Retina (tissue), 1 donor: ENCODE data around the gene IL27RA.
"Not testable (repeated sequence)": the region's sequence is repeated elsewhere in the genome, so short reads cannot be mapped to it uniquely, and the experiment has no call there.

ENCODE experiments used
- DNase-seq: peaks from one replicate; pipeline ENCODE4 v3.0.0-alpha.2; 2016

The IL27RA gene

DNA sequence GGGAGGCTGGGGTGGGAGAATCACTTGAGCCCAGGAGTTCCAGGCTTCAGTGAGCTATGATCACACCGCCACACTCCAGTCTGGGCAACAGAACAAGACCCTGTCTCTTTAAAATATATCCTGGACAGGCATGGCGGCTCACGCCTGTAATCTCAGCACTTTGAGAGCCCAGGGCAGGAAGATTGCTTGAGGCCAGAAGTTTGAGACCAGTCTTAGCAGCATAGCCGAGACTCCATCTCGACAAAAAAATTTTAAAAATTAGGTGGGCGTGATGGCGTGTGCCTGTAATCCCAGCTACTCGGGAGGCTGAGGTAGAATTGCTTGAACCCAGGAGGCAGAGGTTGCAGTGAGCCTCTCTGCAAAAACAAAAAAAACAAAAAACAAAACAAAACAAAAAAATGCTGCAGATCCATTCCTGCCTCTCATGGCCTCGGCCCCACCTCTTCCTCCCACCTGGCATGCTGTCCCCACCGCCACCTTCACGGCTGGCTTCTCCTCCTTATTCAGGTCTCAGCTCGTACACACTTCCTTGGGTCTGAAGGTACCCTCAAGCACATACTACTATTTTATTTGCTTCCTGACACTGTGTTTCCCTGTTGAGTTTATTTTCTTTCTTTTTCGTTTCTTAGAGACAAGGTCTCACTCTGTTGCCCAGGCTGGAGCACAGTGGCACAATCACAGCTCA is 30.7 kb upstream of the IL27RA start:
- DNase-seq, result no peak

GRCh38 chr19:14002571-14003250 is 28.9 kb upstream of the IL27RA start:
- DNase-seq, result no peak

DNA sequence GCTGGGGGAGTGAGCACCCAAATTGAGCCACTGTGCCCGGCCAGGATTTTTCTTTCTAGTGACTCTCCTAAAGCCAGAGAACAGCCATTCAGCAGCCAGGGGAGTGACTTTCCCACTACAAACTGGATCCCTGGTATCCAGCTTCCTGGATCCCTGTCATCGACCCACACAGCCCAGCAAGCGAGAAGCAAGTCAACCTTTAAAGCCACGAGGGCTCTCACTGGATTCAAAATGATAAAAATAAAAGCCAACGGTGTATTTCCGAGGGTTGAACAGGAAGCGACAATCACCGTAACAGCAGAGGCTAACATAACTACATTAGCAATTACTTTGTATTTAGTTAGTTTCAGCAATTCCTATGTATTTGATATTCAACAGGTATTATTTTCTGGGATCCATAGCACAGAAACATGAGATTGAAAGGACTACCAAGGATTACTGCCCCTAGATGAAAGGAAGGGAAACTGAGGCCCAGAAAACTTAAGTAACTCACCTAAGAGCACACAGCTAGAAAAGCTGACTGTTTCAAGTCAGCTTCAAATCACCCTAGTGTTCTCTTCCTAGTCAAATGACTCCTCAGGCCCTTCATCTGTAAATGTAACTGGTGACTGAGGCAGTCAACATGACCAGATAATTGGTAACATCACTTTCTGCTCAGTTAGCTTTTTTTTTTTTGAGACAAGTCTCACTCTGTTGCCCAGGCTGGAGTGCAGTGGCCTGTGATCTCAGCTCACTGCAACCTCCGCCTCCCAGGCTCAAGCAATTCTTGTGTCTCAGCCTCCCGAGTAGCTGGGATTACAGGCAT is 28.1 kb upstream of the IL27RA start:
- DNase-seq, result no peak

GRCh38 chr19:14004619-14005348 is 26.8 kb upstream of the IL27RA start:
- DNase-seq, result no peak

DNA sequence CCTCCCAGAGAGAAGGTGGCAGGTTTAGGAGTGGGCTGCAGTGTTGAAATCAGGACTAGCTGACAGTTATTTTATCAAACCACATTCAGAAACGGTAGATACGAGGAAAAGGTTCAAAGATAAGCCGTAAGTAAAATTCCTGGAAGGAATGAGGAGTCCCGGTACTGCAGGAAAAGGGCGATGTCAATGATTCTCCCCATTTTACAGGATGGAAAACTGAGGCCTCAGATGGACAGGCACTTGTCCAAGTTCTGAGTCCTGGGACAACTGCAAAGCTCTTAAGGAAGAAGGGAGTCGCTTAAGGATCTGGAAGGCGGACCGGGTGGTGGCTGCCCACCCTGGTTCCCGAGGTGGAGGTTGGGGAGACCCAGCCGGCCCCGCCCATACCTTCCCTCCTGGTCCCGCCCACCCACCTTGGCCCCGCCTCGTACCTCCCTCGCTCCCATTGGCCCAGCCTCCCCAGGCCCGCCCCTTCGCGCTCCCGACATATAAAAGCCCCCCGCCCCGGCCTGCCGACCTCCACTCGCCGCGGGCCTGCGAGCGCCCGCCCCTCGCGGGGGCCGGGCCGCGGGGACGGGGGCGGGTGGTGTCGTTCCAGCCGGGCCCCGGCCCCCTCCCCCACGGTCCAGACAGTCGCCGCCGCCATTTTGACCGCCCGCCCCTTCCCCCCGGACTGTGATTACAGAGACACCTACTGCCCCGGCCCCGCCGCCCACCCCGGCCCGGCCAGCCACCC is 26.0 kb upstream of the IL27RA start:
- DNase-seq, result peak; percentile 73

- peak; percentile 99 for DNase-seq
Measured at GRCh38 chr19:14006085-14006765, 25.3 kb upstream of the IL27RA start, which contains the start of gene RFX1. TSS of gene RFX1 (minus strand) at chr19:14006320. CDS start at chr19:13993843, 12,477 bp downstream.

GRCh38 chr19:14006766-14007562 is 24.6 kb upstream of the IL27RA start:
- DNase-seq, result no peak

DNA sequence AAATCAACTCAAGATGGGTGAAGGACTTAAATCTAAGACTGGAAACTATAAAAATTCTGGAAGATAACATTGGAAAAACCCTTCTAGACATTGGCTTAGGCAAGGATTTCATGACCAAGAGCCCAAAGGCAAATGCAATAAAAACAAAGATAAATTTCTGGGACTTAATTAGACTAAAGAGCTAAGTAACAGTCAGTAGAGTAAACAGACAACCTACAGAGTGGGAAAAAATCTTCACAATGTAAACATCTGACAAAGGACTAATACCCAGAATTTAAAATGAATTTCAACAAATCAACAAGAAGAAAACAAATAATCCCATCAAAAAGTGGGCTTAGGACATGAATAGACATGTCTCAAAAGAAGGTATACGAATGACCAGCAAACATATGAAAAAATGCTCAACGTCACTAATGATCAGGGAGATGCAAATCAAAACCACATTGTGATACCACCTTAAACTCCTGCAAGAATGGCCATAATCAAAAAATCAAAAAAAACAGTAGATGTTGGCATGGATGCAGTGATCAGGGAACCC is 19.1 kb upstream of the IL27RA start:
- no peak for DNase-seq

DNA sequence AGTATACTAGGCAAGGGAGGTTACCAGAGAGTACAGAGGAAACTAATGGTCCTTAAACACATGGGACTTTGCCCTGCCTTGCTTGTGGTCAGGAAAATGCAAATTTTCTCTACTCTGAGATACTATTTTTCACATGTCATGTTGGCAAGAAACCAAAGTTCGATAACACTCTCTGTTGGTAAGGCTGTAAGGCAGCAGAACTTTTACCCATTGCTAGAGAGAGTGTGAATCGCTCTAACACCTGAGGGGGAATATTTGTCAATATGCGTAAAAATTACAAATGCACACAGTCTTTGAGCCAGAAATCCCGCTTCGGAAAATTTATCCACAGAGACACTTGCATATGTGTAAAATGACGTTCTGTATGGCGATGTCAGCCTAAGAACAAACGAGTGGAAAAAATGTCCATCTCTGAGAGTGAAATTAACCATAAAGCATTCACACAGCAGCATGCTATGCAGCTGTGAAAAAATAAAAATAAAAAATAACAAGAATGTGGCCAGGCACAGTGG is 16.0 kb upstream of the IL27RA start:
- DNase-seq, result no peak

DNA sequence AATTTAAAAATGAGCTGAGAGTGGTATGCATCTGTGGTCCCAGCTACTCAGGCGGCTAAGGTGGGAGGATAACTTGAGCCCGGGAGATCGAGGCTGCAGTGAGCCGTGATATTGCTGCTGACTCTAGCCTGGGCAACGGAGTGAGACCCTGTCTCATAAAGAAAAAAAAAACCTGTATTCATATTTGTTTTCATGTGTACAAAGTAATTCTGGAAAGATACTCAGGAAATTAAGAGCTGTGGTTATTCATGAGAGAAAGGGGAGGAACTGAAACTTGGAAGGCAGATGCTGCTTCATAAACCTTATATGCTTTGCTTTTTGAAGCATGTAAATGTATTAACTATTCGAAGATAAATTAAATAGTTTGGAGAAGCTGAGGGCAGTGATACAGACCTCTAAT is 12.5 kb upstream of the IL27RA start:
- DNase-seq, result no peak

DNA sequence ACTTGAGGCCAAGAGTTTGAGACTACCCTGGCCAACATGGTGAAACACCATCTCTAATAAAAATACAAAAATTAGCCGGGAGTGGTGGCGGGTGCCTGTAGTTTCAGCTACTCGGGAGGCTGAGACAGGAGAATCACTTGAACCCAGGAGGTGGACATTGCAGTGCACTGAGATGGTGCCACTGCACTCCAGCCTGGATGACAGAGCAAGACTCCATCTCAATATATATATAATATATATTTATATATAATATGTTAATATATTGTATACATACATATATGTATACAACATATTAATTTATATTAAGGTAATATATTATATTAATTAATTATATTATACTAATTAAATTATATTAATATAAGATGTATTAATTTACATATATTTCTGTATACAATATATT is 11.8 kb upstream of the IL27RA start:
- not testable (repeated sequence) for DNase-seq

DNA sequence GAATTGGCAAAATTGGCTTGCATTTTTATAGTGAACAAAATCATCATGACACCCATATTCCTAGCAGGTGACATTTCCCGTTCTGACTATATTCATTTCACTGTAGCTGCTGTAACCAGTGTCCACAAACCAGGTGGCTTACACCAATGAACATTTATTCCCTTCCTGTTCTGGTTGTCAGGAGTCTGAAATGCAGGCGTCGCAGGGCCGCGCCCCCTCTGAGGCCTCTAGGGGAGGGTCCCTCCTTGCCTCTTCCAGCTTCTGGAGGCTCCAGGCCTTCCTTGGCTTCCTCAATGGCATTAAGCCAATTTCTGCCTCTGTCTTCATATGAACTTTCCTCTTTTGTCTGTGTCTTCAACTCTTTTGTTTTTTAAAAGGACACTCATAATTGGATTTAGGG is 10.1 kb upstream of the IL27RA start:
- no peak for DNase-seq

DNA sequence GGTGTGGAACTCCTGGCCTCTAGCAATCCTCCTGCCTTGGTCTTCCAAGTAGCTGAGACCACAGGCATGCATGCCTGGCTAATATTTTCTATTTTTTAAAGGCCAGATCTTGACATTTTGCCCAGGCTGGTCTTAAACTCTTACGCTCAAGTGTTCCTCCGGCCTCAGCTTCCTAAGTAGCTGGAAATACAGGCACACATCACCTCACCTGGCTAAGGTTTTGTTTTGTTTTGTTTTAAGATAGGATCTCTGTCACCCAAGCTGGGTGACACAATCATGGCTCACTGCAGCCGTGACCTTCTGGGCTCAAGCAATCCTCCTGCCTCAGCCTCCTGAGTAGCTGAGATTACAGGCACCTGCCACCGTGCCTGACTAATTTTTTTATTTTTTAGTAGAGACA is 9.1 kb upstream of the IL27RA start:
- DNase-seq, result no peak

DNA sequence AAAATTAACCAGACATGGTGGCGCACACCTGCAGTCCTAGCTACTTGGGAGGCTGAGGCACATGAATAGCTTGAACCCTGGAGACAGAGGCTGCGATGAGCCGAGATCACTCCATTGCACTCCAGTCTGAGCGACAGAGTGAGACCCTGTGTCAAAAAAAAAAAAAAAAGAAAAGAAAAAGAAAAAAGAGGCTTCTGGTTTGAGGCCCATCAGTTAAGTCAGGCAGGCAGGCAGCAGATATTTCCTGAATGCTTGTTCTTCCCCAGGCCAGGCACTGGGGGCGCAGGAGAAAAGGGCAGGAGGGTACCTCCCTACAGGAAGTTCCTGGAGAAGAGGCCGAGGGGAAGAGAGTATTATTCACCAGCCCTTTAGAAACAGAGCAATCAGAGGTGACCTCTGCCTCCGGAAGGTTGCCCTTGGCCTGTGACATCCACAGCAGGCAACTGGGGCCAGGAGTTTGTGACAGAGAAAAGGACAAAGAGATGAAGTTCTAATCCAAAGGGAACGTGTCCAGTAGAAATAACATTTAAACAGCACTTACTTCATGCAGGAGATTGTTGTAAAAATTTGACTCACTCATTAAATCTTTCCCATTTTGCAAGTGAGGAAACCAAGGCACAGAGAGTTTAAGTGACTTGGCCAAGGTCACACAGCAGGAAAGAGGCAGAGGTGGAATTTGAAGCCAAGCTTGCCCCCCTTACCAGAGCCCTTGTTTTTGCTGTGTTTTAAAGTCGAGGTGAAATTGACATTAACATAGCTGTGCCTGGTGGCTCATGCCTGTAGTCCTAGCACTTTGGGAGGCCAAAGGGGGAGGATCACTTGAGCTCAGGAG is 7.9 kb upstream of the IL27RA start:
- no peak for DNase-seq

DNA sequence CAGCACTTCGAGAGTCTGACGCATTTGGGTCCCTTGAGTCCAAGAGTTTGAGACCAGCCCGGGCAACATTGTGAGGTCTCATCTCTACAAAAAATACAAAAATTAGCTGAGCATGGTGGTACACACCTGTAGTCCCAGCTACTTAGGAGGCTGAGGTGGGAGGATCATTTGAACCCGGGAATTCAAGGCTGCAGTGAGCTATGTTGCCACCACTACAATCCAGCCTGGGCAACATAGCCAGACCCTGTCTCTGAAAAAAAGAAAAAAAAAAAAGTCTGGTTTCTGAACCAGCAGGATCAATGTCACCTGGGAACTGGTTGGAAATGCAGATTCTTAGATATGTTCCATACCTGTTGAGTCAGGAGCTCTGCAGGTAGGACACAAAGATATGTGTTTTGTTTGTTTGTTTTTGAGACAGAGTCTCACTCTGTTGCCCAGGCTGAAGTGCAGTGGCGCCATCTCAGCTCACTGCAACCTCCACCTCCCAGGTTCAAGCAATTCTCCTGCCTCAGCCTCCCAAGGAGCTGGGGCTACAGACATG is 4.8 kb upstream of the IL27RA start:
- not testable (repeated sequence) for DNase-seq

- DNase-seq, result no peak
Measured at GRCh38 chr19:14027856-14028450, 3.6 kb upstream of the IL27RA start, which contains the start of gene RLN3. TSS of gene RLN3 (plus strand) at chr19:14028148. CDS start at chr19:14028205, 57 bp downstream.

- no peak for DNase-seq
Measured at GRCh38 chr19:14028901-14029300, 2.7 kb upstream of the IL27RA start.

DNA sequence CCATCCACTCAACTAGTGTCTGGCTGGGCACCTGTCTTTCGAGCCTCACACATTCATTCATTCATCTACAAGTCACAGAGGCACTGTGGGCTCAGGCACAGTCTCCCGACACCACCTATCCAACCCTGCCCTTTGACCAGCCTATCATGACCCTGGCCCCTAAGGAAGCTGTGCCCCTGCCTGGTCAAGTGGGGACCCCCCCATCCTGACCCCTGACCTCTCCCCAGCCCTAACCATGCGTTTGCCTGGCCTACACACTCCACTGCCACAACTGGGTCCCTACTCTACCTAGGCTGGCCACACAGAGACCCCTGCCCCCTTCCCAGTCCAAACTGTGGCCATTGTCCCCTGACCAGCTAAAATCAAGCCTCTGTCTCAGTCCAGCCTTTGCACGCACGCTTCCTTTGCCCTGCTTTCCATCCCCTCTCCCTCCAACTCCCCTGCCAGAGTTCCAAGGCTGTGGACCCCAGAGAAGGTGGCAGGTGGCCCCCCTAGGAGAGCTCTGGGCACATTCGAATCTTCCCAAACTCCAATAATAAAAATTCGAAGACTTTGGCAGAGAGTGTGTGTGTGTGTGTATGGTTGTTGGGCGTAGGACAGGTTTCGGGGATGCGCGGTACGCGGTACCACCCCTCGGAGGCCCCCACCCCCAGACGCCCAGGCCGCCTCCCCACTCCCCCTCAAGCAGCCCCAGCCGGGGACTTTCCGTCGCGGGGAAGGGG is 404 bp upstream of the IL27RA start:
- DNase-seq, result no peak
